Measurements from ENCODE around the gene PCNX4. TPM values are rescaled to one million over a fixed set of nuclear protein-coding genes. Genes with fewer than 3 reads are reported as not detected.

PCNX4 gene
- total RNA-seq, 1 experiment from 2014 or later: 48.4 TPM

- Histone ChIP-seq H3K27ac (ENCODE audit: low read depth, low read length) (peak overlapping the region; percentile 96), H4K20me1 (ENCODE audit: insufficient read depth) (no peaks in the 10 kb centered on the region), H3K4me3 (replicated peaks in 1 of 2; ENCODE audit: low read depth in 1 of 2, low read length in 2 of 2) (peak overlapping the region; percentile 67 to 75), H3K4me2 (ENCODE audit: low read length) (peak overlapping the region; percentile 89), H3K27me3 (ENCODE audit: insufficient read depth, low read length) (no peaks in the 10 kb centered on the region), H3K9me3 (ENCODE audit: control insufficient read depth in 1 of 2, insufficient read depth in 1 of 2, low read depth in 1 of 2, low read length in 2 of 2) (no peaks in the 10 kb centered on the region), H2AFZ (ENCODE audit: low read depth, low read length, poor library complexity, severe bottlenecking) (no peak overlapping the region), H3K9me2 (ENCODE audit: insufficient read depth) (no peaks in the 10 kb centered on the region), H3K79me2 (ENCODE audit: insufficient read depth, low read length) (peaks cover 54% of the 10 kb centered on the region), H3K4me1 (ENCODE audit: control insufficient read depth in 1 of 2, insufficient read depth in 2 of 2, low read length in 2 of 2) (peaks cover 12 to 24% of the 10 kb centered on the region in 2 experiments), H3K36me3 (ENCODE audit: control insufficient read depth in 1 of 2, insufficient read depth in 2 of 2, low read length in 2 of 2) (peaks cover 0 to 5% of the 10 kb centered on the region in 2 experiments; a peak in 1 of 4 replicates), H3K9ac (ENCODE audit: low read length) (peak overlapping the region; percentile 90)
- ChIA-PET CTCF (no interaction called here), RAD21 (ENCODE audit: low non-redundant PET in 1 of 2, low total read pairs in 2 of 2, uncharacterized antibody in 2 of 2, unreplicated experiment in 2 of 2) (no interaction called here), POLR2A (no interaction called here)
- TF ChIP-seq POLR2AphosphoS5 (IDR thresholded peaks at IDR 0.05; ENCODE audit: low read depth, low read length) (no peak), EGR1 (IDR thresholded peaks at IDR 0.05; ENCODE audit: low read depth) (no peak), ZNF274 (IDR thresholded peaks at IDR 0.05; ENCODE audit: low read depth, low read length) (no peak), EZH2phosphoT487 (IDR thresholded peaks at IDR 0.05; ENCODE audit: borderline replicate concordance) (no peak), POLR2A (IDR thresholded peaks at IDR 0.05; ENCODE audit: borderline replicate concordance, extremely low read depth, insufficient read depth, insufficient read length) (no peak), RAD21 (IDR thresholded peaks at IDR 0.05; ENCODE audit: low read depth) (no peak)
- TF ChIP-seq, protein P1, sequence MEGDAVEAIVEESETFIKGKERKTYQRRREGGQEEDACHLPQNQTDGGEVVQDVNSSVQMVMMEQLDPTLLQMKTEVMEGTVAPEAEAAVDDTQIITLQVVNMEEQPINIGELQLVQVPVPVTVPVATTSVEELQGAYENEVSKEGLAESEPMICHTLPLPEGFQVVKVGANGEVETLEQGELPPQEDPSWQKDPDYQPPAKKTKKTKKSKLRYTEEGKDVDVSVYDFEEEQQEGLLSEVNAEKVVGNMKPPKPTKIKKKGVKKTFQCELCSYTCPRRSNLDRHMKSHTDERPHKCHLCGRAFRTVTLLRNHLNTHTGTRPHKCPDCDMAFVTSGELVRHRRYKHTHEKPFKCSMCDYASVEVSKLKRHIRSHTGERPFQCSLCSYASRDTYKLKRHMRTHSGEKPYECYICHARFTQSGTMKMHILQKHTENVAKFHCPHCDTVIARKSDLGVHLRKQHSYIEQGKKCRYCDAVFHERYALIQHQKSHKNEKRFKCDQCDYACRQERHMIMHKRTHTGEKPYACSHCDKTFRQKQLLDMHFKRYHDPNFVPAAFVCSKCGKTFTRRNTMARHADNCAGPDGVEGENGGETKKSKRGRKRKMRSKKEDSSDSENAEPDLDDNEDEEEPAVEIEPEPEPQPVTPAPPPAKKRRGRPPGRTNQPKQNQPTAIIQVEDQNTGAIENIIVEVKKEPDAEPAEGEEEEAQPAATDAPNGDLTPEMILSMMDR (IDR thresholded peaks at IDR 0.05 in 2 of 3, conservative IDR thresholded peaks at IDR 0.05 in 1 of 3; ENCODE audit: borderline replicate concordance in 1 of 3, insufficient read depth in 1 of 3, low read depth in 2 of 3, low read length in 2 of 3): no peak
- DNase-seq (ENCODE audit: low read depth, low spot score) (no peak), ATAC-seq (no peak)
- intact Hi-C loops (cut with micrococcal nuclease): loop anchor here (1.0 kb wide), 1 partner anchor 156 kb away; no protein-coding TSS in a partner anchor
- BruUV-seq (replicated peaks): TSS peak; percentile 48
Measured at GRCh38 chr14:60092526-60092920, 800 bp downstream of the PCNX4 start.

- Histone ChIP-seq H4K20me1 (ENCODE audit: insufficient read depth) (no peaks in the 10 kb centered on the region), H3K4me2 (ENCODE audit: low read length) (peak overlapping the region; percentile 89), H3K4me3 (replicated peaks in 1 of 2; ENCODE audit: low read depth in 1 of 2, low read length in 2 of 2) (peak overlapping the region; percentile 67 to 75), H3K79me2 (ENCODE audit: insufficient read depth, low read length) (peaks cover 60% of the 10 kb centered on the region), H3K9ac (ENCODE audit: low read length) (peak overlapping the region; percentile 90), H3K27ac (ENCODE audit: low read depth, low read length) (peak overlapping the region; percentile 96), H3K4me1 (ENCODE audit: control insufficient read depth in 1 of 2, insufficient read depth in 2 of 2, low read length in 2 of 2) (peaks cover 12 to 24% of the 10 kb centered on the region in 2 experiments), H3K9me3 (ENCODE audit: control insufficient read depth in 1 of 2, insufficient read depth in 1 of 2, low read depth in 1 of 2, low read length in 2 of 2) (no peaks in the 10 kb centered on the region), H2AFZ (ENCODE audit: low read depth, low read length, poor library complexity, severe bottlenecking) (no peak overlapping the region), H3K36me3 (ENCODE audit: control insufficient read depth in 1 of 2, insufficient read depth in 2 of 2, low read length in 2 of 2) (peaks cover 0 to 11% of the 10 kb centered on the region in 2 experiments; a peak in 2 of 4 replicates), H3K9me2 (ENCODE audit: insufficient read depth) (no peaks in the 10 kb centered on the region), H3K27me3 (ENCODE audit: insufficient read depth, low read length) (no peaks in the 10 kb centered on the region)
- no TSS peak for BruUV-seq (replicated peaks)
- intact Hi-C loops (cut with micrococcal nuclease): no loop called here
- ATAC-seq: no peak
- TF ChIP-seq SP1 (IDR thresholded peaks at IDR 0.05; ENCODE audit: low read depth): no peak
- ChIA-PET POLR2A (no interaction called here), CTCF (no interaction called here), RAD21 (ENCODE audit: low non-redundant PET in 1 of 2, low total read pairs in 2 of 2, uncharacterized antibody in 2 of 2, unreplicated experiment in 2 of 2) (no interaction called here)
- DNase-seq (ENCODE audit: low read depth, low spot score): no peak
Measured at GRCh38 chr14:60093080-60093479, 1.4 kb downstream of the PCNX4 start.

Measured in HCT116 (cell line).